Activated T-helper 1 cell treated with anti-CD3 and anti-CD28 coated beads, Interleukin-12 subunit alpha, Interleukin-12 subunit beta, Interleukin-2, Interleukin-4 antibody, amounts not matched to agents 30 ng/mL and 10 ng/mL and 1 ng/mL, durations not matched to agents 14 hours and 24 hours and 36 hours (primary cell): ENCODE results near the gene SMIM44. TPM values are rescaled to one million over a fixed set of nuclear protein-coding genes. Genes with fewer than 3 reads are reported as not detected.

ENCODE experiments used
- DNase-seq: peaks from one replicate; pipeline ENCODE4 v3.0.0; 2021; ENCODE audit warnings: low spot score
- H3K27ac Mint-ChIP-seq: one replicate; pipeline ENCODE4 v1.8.0; 2021; ENCODE audit warnings: mild to moderate bottlenecking, mixed read lengths
- H3K27me3 Mint-ChIP-seq: one replicate; pipeline ENCODE4 v1.8.0; 2022; ENCODE audit warnings: mild to moderate bottlenecking, moderate library complexity, mixed read lengths; ENCODE audit not compliant: insufficient read depth
- H3K36me3 Mint-ChIP-seq: one replicate; pipeline ENCODE4 v1.8.0; 2021; ENCODE audit warnings: low read depth, mixed read lengths
- H3K4me1 Mint-ChIP-seq: one replicate; pipeline ENCODE4 v1.8.0; 2021; ENCODE audit warnings: low read depth, mixed read lengths
- H3K4me3 Mint-ChIP-seq: one replicate; pipeline ENCODE4 v1.8.0; 2021; ENCODE audit warnings: mild to moderate bottlenecking, moderate library complexity, mixed read lengths
- H3K9me3 Mint-ChIP-seq: one replicate; pipeline ENCODE4 v1.8.0; 2021; ENCODE audit warnings: mixed read lengths
- intact Hi-C: fragments of 100-400 bp; cut with micrococcal nuclease; formaldehyde crosslinking; loops from one replicate; pipeline ENCODE4 v1.15.1; 2024
- total RNA-seq: library from RNA; stranded (reverse); gene quantifications from 2 replicates; pipeline ENCODE4 v1.2.3, GENCODE V29; 2022

SMIM44 gene
- total RNA-seq, 1 donor from 2014 or later, result not detected

- H3K4me1 Mint-ChIP-seq, result no peaks in the 10 kb centered on the region
- H3K36me3 Mint-ChIP-seq, result peaks cover 2% of the 10 kb centered on the region
- H3K4me3 Mint-ChIP-seq, result no peak overlapping the region
- no peak overlapping the region for H3K27ac Mint-ChIP-seq
- intact Hi-C loops, result no loop called here
- no peaks in the 10 kb centered on the region for H3K27me3 Mint-ChIP-seq
- H3K9me3 Mint-ChIP-seq, result no peaks in the 10 kb centered on the region
- no peak for DNase-seq
Observed at GRCh38 chr19:3463714-3464586, 19.3 kb downstream of the SMIM44 start.

GRCh38 chr19:3462991-3463713 lies 20.1 kb downstream of the SMIM44 start:
- no peak overlapping the region for H3K27ac Mint-ChIP-seq
- H3K27me3 Mint-ChIP-seq, result no peaks in the 10 kb centered on the region

GRCh38 chr19:3459965-3460582 lies 23.2 kb downstream of the SMIM44 start:
- H3K27ac Mint-ChIP-seq, result no peak overlapping the region
- H3K27me3 Mint-ChIP-seq, result no peaks in the 10 kb centered on the region
- no peaks in the 10 kb centered on the region for H3K4me1 Mint-ChIP-seq
- intact Hi-C loops, result no loop called here
- no peaks in the 10 kb centered on the region for H3K9me3 Mint-ChIP-seq
- peaks cover 2% of the 10 kb centered on the region for H3K36me3 Mint-ChIP-seq
- no peak for DNase-seq
- H3K4me3 Mint-ChIP-seq, result no peak overlapping the region

More at GRCh38 chr19:3462991-3463713, 20.1 kb downstream of the SMIM44 start:
- intact Hi-C loops, result no loop called here
- no peaks in the 10 kb centered on the region for H3K9me3 Mint-ChIP-seq
- no peak for DNase-seq
- H3K4me1 Mint-ChIP-seq, result no peaks in the 10 kb centered on the region
- H3K4me3 Mint-ChIP-seq, result no peak overlapping the region
- H3K36me3 Mint-ChIP-seq, result peaks cover 2% of the 10 kb centered on the region

- peaks cover 2% of the 10 kb centered on the region for H3K36me3 Mint-ChIP-seq
- no peaks in the 10 kb centered on the region for H3K9me3 Mint-ChIP-seq
- DNase-seq, result no peak
- intact Hi-C loops, result no loop called here
- H3K4me3 Mint-ChIP-seq, result no peak overlapping the region
- no peaks in the 10 kb centered on the region for H3K4me1 Mint-ChIP-seq
- H3K27ac Mint-ChIP-seq, result no peak overlapping the region
- H3K27me3 Mint-ChIP-seq, result no peaks in the 10 kb centered on the region
Observed at GRCh38 chr19:3459089-3459881, 24.0 kb downstream of the SMIM44 start.

- intact Hi-C loops, result no loop called here
- Mint-ChIP-seq H3K4me3 (no peak overlapping the region), H3K4me1 (no peaks in the 10 kb centered on the region), H3K9me3 (no peaks in the 10 kb centered on the region), H3K27me3 (no peaks in the 10 kb centered on the region), H3K36me3 (peaks cover 2% of the 10 kb centered on the region), H3K27ac (no peak overlapping the region)
- no peak for DNase-seq
Observed at GRCh38 chr19:3458229-3459088, 24.8 kb downstream of the SMIM44 start.

GRCh38 chr19:3457528-3458228 lies 25.6 kb downstream of the SMIM44 start:
- H3K36me3 Mint-ChIP-seq, result peaks cover 2% of the 10 kb centered on the region
- no peak overlapping the region for H3K4me3 Mint-ChIP-seq
- H3K27ac Mint-ChIP-seq, result no peak overlapping the region
- no peaks in the 10 kb centered on the region for H3K4me1 Mint-ChIP-seq
- H3K27me3 Mint-ChIP-seq, result no peaks in the 10 kb centered on the region
- no peaks in the 10 kb centered on the region for H3K9me3 Mint-ChIP-seq
- intact Hi-C loops, result no loop called here
- DNase-seq, result no peak

GRCh38 chr19:3456925-3457527 lies 26.2 kb downstream of the SMIM44 start:
- Mint-ChIP-seq H3K4me3 (no peak overlapping the region), H3K27ac (no peak overlapping the region), H3K27me3 (no peaks in the 10 kb centered on the region), H3K4me1 (no peaks in the 10 kb centered on the region), H3K9me3 (no peaks in the 10 kb centered on the region), H3K36me3 (peaks cover 2% of the 10 kb centered on the region)
- no peak for DNase-seq
- intact Hi-C loops, result no loop called here

- Mint-ChIP-seq H3K27ac (no peak overlapping the region), H3K4me3 (no peak overlapping the region), H3K9me3 (no peaks in the 10 kb centered on the region), H3K4me1 (no peaks in the 10 kb centered on the region), H3K36me3 (peaks cover 2% of the 10 kb centered on the region), H3K27me3 (no peaks in the 10 kb centered on the region)
- intact Hi-C loops, result no loop called here
- no peak for DNase-seq
Observed at GRCh38 chr19:3455960-3456601, 27.2 kb downstream of the SMIM44 start.

- H3K4me1 Mint-ChIP-seq, result no peaks in the 10 kb centered on the region
- peaks cover 2% of the 10 kb centered on the region for H3K36me3 Mint-ChIP-seq
- no peak for DNase-seq
- no peaks in the 10 kb centered on the region for H3K27me3 Mint-ChIP-seq
- no peak overlapping the region for H3K27ac Mint-ChIP-seq
- intact Hi-C loops, result no loop called here
- H3K4me3 Mint-ChIP-seq, result no peak overlapping the region
- H3K9me3 Mint-ChIP-seq, result no peaks in the 10 kb centered on the region
Observed at GRCh38 chr19:3455393-3455955, 27.8 kb downstream of the SMIM44 start.

GRCh38 chr19:3454656-3455392 lies 28.4 kb downstream of the SMIM44 start:
- Mint-ChIP-seq H3K27me3 (no peaks in the 10 kb centered on the region), H3K4me1 (no peaks in the 10 kb centered on the region), H3K9me3 (no peaks in the 10 kb centered on the region), H3K27ac (no peak overlapping the region), H3K36me3 (peaks cover 2% of the 10 kb centered on the region), H3K4me3 (no peak overlapping the region)
- DNase-seq, result no peak
- intact Hi-C loops, result no loop called here
